Measurements from ENCODE around the gene CEACAM19. TPM values are rescaled to one million over a fixed set of nuclear protein-coding genes. Genes with fewer than 3 reads are reported as not detected.
"Not testable (repeated sequence)": the region's sequence is repeated elsewhere in the genome, so short reads cannot be mapped to it uniquely, and the experiment has no call there.

The CEACAM19 gene
- total RNA-seq, 1 donor from 2014 or later: 0.68 TPM

DNA sequence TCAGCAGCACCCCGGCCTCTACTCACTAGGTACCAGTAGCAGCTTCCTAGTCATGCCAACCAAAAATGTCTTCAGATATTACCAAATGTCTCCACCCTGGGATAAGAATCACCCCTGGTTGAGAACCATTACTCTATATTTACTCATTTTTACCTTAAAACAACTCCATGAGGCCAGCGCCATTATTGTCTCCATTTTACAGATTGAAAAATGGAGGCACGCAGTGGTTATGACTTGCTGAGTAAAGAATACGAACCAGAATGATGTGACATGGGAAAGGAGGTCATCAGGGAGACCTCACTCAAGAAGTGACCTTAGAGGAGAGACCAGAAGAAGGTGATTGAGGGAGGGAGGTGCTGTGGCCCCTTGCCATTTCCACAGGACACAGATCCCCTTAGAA, 2.2 kb downstream of the CEACAM19 start:
- intact Hi-C loops (cut with micrococcal nuclease): no loop called here

DNA sequence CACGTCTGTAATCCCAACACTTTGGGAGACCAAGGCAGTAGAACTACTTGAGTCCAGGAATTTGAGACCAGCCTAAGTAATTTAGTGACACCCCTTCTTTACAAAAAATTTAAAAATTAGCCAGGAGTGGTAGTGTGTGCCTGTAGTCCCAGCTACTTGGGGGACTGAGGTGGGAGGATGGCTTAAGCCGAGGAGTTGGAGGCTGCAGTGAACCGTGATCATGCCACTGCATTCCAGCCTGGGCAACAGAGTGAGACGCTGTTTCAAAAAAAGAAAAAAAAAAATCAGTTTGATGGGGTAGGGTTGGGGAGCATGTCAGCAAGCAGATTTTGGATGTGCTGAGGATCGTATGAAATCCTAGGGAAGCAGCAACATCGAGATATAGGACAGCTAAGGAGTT, 4.2 kb downstream of the CEACAM19 start:
- intact Hi-C loops (cut with micrococcal nuclease): no loop called here

- intact Hi-C loops (cut with micrococcal nuclease): no loop called here
These were observed 5.9 kb downstream of the CEACAM19 start for GRCh38 chr19:44677019-44677811.

- intact Hi-C loops (cut with micrococcal nuclease): no loop called here
These were observed 9.3 kb downstream of the CEACAM19 start for GRCh38 chr19:44680536-44680935.

DNA sequence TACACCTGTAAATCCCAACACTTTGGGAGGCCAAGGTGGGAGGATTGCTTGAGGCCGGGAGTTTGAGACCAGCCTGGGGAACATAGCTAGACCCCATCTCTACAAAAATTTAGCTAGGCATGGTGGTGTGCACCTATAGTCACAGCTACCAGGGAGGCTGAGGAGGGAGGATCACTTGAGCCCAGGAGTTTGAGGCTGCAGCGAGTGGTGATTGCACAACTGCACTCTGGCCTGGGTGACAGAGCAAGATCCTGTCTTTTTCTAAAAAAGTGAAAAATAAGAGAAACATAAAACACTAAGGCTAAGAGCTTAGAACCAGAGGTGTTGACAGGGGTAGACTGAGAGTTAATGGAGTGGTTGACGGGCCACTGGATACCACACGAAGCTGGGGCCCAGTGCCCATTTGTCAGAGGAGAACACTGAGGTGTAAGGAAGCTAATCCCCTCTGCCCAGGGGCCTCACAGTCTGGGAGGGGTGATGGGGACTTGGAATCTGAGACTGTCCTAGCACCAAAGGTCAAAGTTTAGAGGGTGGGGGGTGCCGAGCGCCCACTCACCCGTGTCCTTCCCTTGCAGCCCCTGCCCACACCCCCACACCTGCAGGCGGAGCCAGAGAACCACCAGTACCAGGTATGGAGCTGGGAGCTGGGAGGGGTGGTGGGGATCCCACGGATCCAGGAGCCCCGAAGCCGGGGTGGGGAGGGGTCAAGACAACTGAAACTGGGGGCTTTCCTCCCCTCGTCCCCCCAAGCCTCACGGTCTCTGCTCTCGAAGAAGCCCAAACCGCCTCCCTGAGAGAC, 10.9 kb downstream of the CEACAM19 start:
- intact Hi-C loops (cut with micrococcal nuclease): no loop called here

DNA sequence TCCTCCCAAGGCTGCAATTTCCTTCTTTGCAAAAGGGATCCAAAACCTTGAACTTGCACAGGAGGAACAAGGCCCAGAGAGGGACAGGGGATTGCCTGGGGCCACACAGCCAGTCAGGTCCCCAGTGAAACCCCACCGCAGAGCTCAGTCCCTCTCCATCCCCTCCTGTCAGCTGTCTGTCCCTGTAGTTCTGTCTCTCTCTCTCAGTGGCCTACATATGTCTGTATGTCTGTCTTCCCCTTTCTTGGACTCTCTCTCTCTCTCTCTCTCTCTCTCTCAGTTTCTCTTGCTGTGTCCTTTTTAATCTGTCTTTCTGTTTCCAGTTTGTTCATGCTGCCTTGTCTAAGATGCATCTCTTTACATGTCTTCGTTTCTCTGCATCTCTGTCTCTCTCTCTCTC, 11.5 kb downstream of the CEACAM19 start:
- intact Hi-C loops (cut with micrococcal nuclease): no loop called here

GRCh38 chr19:44683434-44684210, 12.3 kb downstream of the CEACAM19 start:
- intact Hi-C loops (cut with micrococcal nuclease): no loop called here

GRCh38 chr19:44684396-44684795, 13.1 kb downstream of the CEACAM19 start:
- intact Hi-C loops (cut with micrococcal nuclease): not testable (repeated sequence)

DNA sequence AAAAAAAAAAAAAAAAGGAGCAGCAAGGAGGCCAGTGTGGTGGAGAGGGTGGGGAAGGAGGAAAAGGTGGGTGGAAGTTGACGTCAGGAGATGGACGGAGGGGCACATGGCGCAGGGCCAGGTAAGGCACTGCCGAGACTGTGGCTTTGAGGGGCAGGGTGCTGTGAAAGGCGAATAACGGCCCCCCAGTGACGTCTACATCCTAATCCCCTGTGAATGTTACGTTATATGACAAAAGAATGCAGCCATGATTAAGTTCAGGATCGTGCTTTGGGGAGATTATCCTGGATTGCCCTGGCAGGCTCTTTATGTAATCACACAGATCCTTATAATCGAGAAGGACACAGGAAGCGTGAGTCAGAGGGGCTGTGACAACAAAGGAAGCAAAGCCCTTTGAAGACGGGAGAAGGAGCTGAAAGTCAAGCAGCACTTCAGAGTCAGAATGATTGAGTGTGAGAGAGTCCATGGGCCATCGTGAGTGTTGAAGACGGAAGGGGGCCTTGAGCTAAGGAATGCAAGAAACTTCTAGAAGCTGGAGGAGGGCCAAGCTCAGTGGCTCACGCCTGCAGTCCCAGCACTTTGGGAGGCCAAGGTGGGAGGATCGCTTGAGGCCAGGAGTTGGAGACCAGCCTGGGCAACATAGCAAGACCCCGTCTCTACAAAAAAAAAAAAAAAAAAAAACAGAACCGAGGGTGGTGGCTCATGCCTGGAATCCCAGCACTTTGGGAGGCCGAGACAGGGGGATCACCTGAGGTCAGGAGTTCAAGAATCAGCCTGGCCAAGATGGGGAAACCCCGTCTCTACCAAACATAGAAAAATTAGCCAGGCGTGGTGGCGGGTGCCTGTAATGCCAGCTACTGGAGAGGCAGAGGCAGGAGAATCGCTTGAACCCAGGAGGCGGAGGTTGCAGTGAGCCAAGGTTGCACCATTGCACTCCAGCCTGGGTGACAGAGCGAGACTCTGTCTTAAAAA, 13.9 kb downstream of the CEACAM19 start:
- intact Hi-C loops (cut with micrococcal nuclease): no loop called here

GRCh38 chr19:44685877-44686276, 14.6 kb downstream of the CEACAM19 start:
- intact Hi-C loops (cut with micrococcal nuclease): no loop called here

DNA sequence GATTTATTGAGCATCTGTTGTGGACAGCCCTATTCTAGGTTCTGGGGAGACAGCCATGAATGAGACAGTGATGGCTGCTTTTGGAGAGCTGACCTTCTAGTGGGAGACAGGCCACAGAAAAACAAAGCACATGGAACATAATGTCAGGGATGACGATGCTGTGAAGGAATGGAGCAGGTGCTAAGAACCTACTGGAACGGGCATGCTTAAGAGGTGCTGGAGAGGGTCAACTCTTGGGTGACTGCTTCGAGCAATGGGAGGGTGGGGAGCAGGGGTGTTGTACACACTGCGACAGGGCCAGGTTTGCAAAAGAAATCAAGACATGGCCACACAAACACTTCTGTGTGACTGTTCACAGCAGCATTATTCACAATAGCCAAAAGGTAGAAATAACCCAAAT, 15.6 kb downstream of the CEACAM19 start:
- intact Hi-C loops (cut with micrococcal nuclease): no loop called here

GRCh38 chr19:44687888-44688287, 16.6 kb downstream of the CEACAM19 start:
- intact Hi-C loops (cut with micrococcal nuclease): no loop called here

DNA sequence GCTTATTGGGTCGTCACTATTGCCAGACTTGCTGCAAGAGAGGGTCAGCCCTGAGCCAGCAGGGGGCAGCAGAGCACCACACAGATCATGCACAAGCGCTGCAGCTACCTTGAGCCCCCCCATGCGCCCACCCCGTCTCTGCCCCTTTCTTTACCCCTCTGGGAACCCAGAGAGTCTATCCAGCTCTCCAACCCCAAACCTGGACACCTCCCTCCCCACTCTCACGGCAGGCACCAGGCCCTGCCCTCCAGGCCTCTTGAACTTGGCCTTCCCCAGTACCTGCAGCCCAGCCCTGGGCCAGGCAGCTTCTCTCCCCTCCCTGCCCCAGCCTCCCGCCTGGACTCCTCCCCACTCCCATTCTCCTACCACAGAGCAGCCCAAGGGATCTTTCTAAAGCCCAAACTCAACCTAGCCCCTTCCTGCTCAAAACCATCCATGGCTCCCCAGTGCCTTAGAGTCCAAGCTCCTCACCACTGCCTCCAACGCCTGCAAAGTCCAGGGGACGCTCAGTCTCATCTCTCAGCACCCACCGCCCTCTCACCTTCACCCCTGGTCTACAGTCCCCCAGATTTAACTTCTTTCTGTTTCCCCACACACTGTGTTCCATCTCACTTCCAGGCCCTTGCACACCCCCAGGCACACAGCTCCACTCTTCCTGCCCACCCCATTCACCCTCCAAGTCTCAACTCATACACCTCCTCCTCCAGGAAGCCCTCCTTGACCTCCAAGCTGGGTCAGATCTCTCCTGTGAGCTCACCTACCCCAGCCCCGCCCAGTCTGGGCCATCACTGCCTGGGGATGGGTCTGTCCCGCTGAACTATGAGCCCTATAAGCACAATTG, 18.2 kb downstream of the CEACAM19 start:
- intact Hi-C loops (cut with micrococcal nuclease): loop anchor here (1.0 to 10.0 kb wide), 2 partner anchors 81 to 155 kb away; partner anchors contain the start of gene NECTIN2

DNA sequence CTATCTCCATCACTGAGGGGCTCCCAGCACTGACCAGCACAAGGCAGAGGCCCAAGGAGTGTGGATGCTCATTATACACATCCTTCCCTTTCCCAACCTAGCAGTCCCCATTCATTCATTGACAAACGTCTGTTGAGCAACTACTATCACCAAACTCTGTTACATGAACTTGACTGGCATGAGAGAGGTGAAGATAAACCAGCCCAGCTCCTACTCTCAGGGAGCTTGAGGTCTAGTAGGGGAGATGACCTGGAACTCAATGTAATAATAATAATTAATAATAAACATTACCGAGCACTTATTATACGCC, 18.8 kb downstream of the CEACAM19 start:
- intact Hi-C loops (cut with micrococcal nuclease): loop anchor here (10.0 kb wide), 1 partner anchor 155 kb away; the partner anchor contains the start of gene NECTIN2

- intact Hi-C loops (cut with micrococcal nuclease): loop anchor here (1.0 to 10.0 kb wide), 2 partner anchors 31 to 152 kb away; partner anchors contain the start of gene NECTIN2
These were observed 21.1 kb downstream of the CEACAM19 start for GRCh38 chr19:44692379-44692721.

GRCh38 chr19:44694184-44694579, 22.9 kb downstream of the CEACAM19 start:
- intact Hi-C loops (cut with micrococcal nuclease): loop anchor here (10.0 kb wide), 1 partner anchor 151 kb away; the partner anchor contains the start of gene NECTIN2

GRCh38 chr19:44696939-44697669, 25.8 kb downstream of the CEACAM19 start:
- intact Hi-C loops (cut with micrococcal nuclease): loop anchor here (10.0 kb wide), 1 partner anchor 148 kb away; the partner anchor contains the start of gene NECTIN2

GRCh38 chr19:44697670-44698034, 26.4 kb downstream of the CEACAM19 start:
- intact Hi-C loops (cut with micrococcal nuclease): loop anchor here (10.0 kb wide), 1 partner anchor 147 kb away; the partner anchor contains the start of gene NECTIN2

Data from T-helper 2 cell treated with Interferon-gamma antibody and Interleukin-4, amounts not matched to agents 100 ng/mL and 5 ng/mL, for 36 hours (primary cell).